KMS-11 (cell line): ENCODE measurements around the gene PCIF1.

Experiments
- H2AFZ ChIP-seq: fragments of 200-600 bp; sonication (generic); 2 replicates; pipeline ENCODE4 v1.6.1; 2016; ENCODE audit warnings: antibody characterized with exemption, mixed run types, low read depth
- H3K27ac ChIP-seq: fragments of 200-600 bp; sonication (generic); 2 replicates; pipeline ENCODE4 v1.6.1; 2016; ENCODE audit warnings: mild to moderate bottlenecking, mixed run types
- H3K27me3 ChIP-seq: fragments of 200-600 bp; sonication (generic); 2 replicates; pipeline ENCODE4 v1.6.1; 2017; ENCODE audit warnings: mild to moderate bottlenecking, low read depth, mixed run types, moderate library complexity; ENCODE audit not compliant: insufficient read depth
- H3K36me3 ChIP-seq: fragments of 200-600 bp; sonication (generic); 2 replicates; pipeline ENCODE4 v1.6.1; 2017; ENCODE audit warnings: mild to moderate bottlenecking, mixed run types; ENCODE audit not compliant: insufficient read depth
- H3K4me1 ChIP-seq: fragments of 200-600 bp; sonication (generic); 2 replicates; pipeline ENCODE4 v1.6.1; 2016; ENCODE audit warnings: mild to moderate bottlenecking, low read depth, mixed run types; ENCODE audit not compliant: poor library complexity, severe bottlenecking
- H3K4me2 ChIP-seq: fragments of 200-600 bp; sonication (generic); 2 replicates; pipeline ENCODE4 v1.7.0; 2016; ENCODE audit warnings: mild to moderate bottlenecking, mixed run types
- H3K4me3 ChIP-seq: fragments of 200-600 bp; sonication (generic); IDR thresholded peaks from 2 replicates; pipeline ENCODE4 v1.6.1; 2017; ENCODE audit warnings: low read depth, low read length, mixed read lengths; ENCODE audit not compliant: insufficient read depth
- H3K79me2 ChIP-seq: fragments of 200-600 bp; sonication (generic); 2 replicates; pipeline ENCODE4 v1.6.1; 2016; ENCODE audit warnings: low read depth, mixed run types; ENCODE audit not compliant: insufficient read depth
- H3K9ac ChIP-seq: fragments of 200-600 bp; sonication (generic); 2 replicates; pipeline ENCODE4 v1.6.1; 2016; ENCODE audit warnings: mild to moderate bottlenecking, mixed run types
- H4K20me1 ChIP-seq: fragments of 200-600 bp; sonication (generic); 2 replicates; pipeline ENCODE4 v1.6.1; 2016; ENCODE audit warnings: mild to moderate bottlenecking, mixed run types; ENCODE audit not compliant: insufficient read depth
- CTCF ChIP-seq: fragments of 200-600 bp; sonication (generic); conservative IDR thresholded peaks from 2 replicates; pipeline ENCODE4 v1.6.1; 2017; ENCODE audit warnings: low read depth, mild to moderate bottlenecking, antibody characterized with exemption, low read length, moderate library complexity, mixed read lengths

PCIF1 gene

GRCh38 chr20:45921337-45922189, 12.9 kb upstream of the PCIF1 start:
- peaks cover 20% of the 10 kb centered on the region for H3K4me1 ChIP-seq
- H3K9ac ChIP-seq = no peak overlapping the region
- H3K27ac ChIP-seq = no peak overlapping the region
- no peak overlapping the region for H2AFZ ChIP-seq
- no peaks in the 10 kb centered on the region for H3K79me2 ChIP-seq
- no peaks in the 10 kb centered on the region for H3K36me3 ChIP-seq
- H3K4me3 ChIP-seq = no peak overlapping the region
- no peak overlapping the region for H3K4me2 ChIP-seq
- H4K20me1 ChIP-seq = no peaks in the 10 kb centered on the region
- H3K27me3 ChIP-seq = no peaks in the 10 kb centered on the region
- TF ChIP-seq CTCF = no peak

GRCh38 chr20:45924391-45925261, 9.9 kb upstream of the PCIF1 start:
- Histone ChIP-seq H3K27me3 (no peaks in the 10 kb centered on the region), H3K79me2 (no peaks in the 10 kb centered on the region), H3K4me3 (no peak overlapping the region), H2AFZ (peak overlapping the region; percentile 51), H3K4me1 (peaks cover 20% of the 10 kb centered on the region), H3K9ac (peak overlapping the region; percentile 2; the same call in 1 of the 2 replicates), H3K36me3 (no peaks in the 10 kb centered on the region), H4K20me1 (no peaks in the 10 kb centered on the region), H3K27ac (peak overlapping the region; percentile 30; the same call in 1 of the 2 replicates), H3K4me2 (peak overlapping the region; percentile 42)
- no peak for TF ChIP-seq CTCF

DNA sequence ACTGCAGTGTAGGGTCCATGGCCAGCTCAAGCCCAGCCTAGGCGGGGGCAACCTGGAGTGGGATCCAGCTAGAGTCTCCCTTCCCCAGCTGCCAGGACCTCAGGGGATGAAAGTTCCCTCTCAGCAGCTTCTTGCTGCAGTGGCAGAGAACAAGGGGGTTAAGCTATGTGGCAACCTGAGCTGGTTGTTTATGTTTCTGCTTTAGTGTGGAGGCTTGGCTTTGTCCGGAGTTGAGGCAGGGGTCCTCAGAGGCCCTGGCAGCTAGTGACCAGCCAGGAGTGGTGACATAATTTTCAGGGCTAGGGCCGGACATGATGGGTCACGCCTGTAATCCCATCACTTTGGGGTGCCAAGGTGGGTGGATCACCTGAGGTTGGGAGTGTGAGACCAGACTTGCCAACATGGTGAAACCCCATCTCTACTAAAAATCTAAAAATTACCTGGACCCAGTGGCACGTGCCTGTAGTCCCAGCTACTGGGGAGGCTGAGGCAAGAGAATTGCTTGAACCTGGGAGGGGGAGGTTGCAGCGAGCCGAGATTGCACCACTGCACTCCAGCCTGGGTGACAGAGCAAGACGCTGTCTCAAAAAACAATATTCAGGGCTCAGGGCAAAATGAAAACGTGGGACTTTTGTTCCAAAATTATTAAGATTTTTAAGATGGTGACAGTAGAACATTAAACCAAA, 8.5 kb upstream of the PCIF1 start:
- Histone ChIP-seq H3K4me2 (no peak overlapping the region), H4K20me1 (no peaks in the 10 kb centered on the region), H3K4me3 (no peak overlapping the region), H3K79me2 (no peaks in the 10 kb centered on the region), H3K4me1 (peaks cover 20% of the 10 kb centered on the region), H2AFZ (no peak overlapping the region), H3K36me3 (no peaks in the 10 kb centered on the region), H3K9ac (no peak overlapping the region), H3K27me3 (no peaks in the 10 kb centered on the region), H3K27ac (no peak overlapping the region)
- no peak for TF ChIP-seq CTCF

- TF ChIP-seq CTCF = no peak
- Histone ChIP-seq H3K4me2 (no peak overlapping the region), H3K4me3 (no peak overlapping the region), H3K79me2 (no peaks in the 10 kb centered on the region), H2AFZ (no peak overlapping the region), H3K27ac (no peak overlapping the region), H3K27me3 (no peaks in the 10 kb centered on the region), H3K36me3 (no peaks in the 10 kb centered on the region), H4K20me1 (no peaks in the 10 kb centered on the region), H3K9ac (no peak overlapping the region), H3K4me1 (peaks cover 20% of the 10 kb centered on the region)
These were observed 7.8 kb upstream of the PCIF1 start for GRCh38 chr20:45926731-45927070.
